ENCODE results near the gene CRKL. TPM values are rescaled to one million over a fixed set of nuclear protein-coding genes. Genes with fewer than 3 reads are reported as not detected.

The CRKL gene
- total and polyA plus RNA-seq, 2 of the 4 experiments (the other 2 are of a cell fraction), result 20.6 to 35.5 TPM

- Histone ChIP-seq H3K56ac (ENCODE audit: extremely low read depth, insufficient read depth, low read length) (no peak overlapping the region), H2BK120ac (ENCODE audit: low read depth, low read length) (no peak overlapping the region), H3K14ac (replicated peaks; ENCODE audit: low read depth, low read length) (no peak overlapping the region), H3K36me3 (ENCODE audit: control insufficient read depth, insufficient read depth, low read length) (peaks cover 23% of the 10 kb centered on the region), H2BK15ac (ENCODE audit: low read depth, low read length) (no peak overlapping the region), H4K20me1 (ENCODE audit: insufficient read depth, low read length) (peaks cover 95% of the 10 kb centered on the region), H2AK9ac (replicated peaks; ENCODE audit: low read depth, low read length, poor library complexity) (no peak overlapping the region), H3K4me2 (ENCODE audit: low read depth, low read length) (no peak overlapping the region), H2AK5ac (ENCODE audit: low read depth, low read length) (no peak overlapping the region), H3K9me1 (ENCODE audit: insufficient read depth, low read length) (peaks cover 17% of the 10 kb centered on the region), H3K18ac (ENCODE audit: low read depth, low read length) (no peak overlapping the region), H3K9me3 (ENCODE audit: control insufficient read depth, insufficient read depth, low read length) (no peaks in the 10 kb centered on the region), H4K91ac (ENCODE audit: insufficient read depth, low read depth, low read length) (no peak overlapping the region), H3K27me3 (ENCODE audit: control insufficient read depth, insufficient read depth, low read length) (no peaks in the 10 kb centered on the region), H2BK20ac (ENCODE audit: low read depth, low read length) (no peak overlapping the region), H2BK5ac (ENCODE audit: low read depth, low read length, poor library complexity, severe bottlenecking) (no peak overlapping the region), H4K5ac (ENCODE audit: low read depth, low read length) (no peak overlapping the region), H3K23ac (ENCODE audit: low read depth, low read length) (no peak overlapping the region), H3K79me1 (ENCODE audit: low read depth in 1 of 2, low read length in 2 of 2) (peaks cover 8 to 72% of the 10 kb centered on the region in 2 experiments), H2AFZ (replicated peaks; ENCODE audit: low read length, poor library complexity) (no peak overlapping the region), H3K4ac (ENCODE audit: low read depth, low read length) (no peak overlapping the region), H3K4me1 (ENCODE audit: control insufficient read depth, insufficient read depth, low read length) (peaks cover 8% of the 10 kb centered on the region), H3K9ac (ENCODE audit: low read depth, low read length) (no peak overlapping the region), H3K4me3 (ENCODE audit: insufficient read depth, low read depth, low read length) (no peak overlapping the region), H4K8ac (ENCODE audit: low read depth in 2 of 2, low read length in 2 of 2) (no peak overlapping the region), H3K27ac (ENCODE audit: insufficient read depth, low read length) (no peak overlapping the region)
- DNase-seq (no peak), ATAC-seq (ENCODE audit: low read depth) (no peak)
- no CpG with 5 or more reads among the region's 3 CpGs for WGBS, 2 experiments (ENCODE audit: extremely low coverage in 2 of 2, insufficient read length in 1 of 2)
- TF ChIP-seq NFE2L2 (IDR thresholded peaks at IDR 0.05; ENCODE audit: low read depth, low read length) (no peak), RCOR1 (IDR thresholded peaks at IDR 0.05; ENCODE audit: insufficient replicate concordance, low read length) (no peak), CEBPB (IDR thresholded peaks at IDR 0.05; ENCODE audit: low read depth, low read length) (no peak), POLR2A (IDR thresholded peaks at IDR 0.05; ENCODE audit: low read depth, low read length) (no peak), MXI1 (IDR thresholded peaks at IDR 0.05; ENCODE audit: borderline replicate concordance, low read depth, low read length) (no peak), FOS (IDR thresholded peaks at IDR 0.05; ENCODE audit: low read depth, low read length) (no peak), USF2 (IDR thresholded peaks at IDR 0.05; ENCODE audit: low read depth, low read length) (no peak), CHD1 (IDR thresholded peaks at IDR 0.05; ENCODE audit: low read depth, low read length) (no peak), RFX5 (IDR thresholded peaks at IDR 0.05; ENCODE audit: low read depth, low read length) (no peak), ELK1 (IDR thresholded peaks at IDR 0.05; ENCODE audit: borderline replicate concordance, low read depth, low read length) (no peak), RAD21 (IDR thresholded peaks at IDR 0.05; ENCODE audit: low read length) (no peak), MAZ (IDR thresholded peaks at IDR 0.05; ENCODE audit: borderline replicate concordance, low read depth, low read length) (no peak), MAFK (IDR thresholded peaks at IDR 0.05; ENCODE audit: low read depth, low read length) (no peak)
- BruUV-seq (replicated peaks), result no TSS peak
- POLR2A ChIA-PET (ENCODE audit: unreplicated experiment), result no interaction called here
- dilution Hi-C loops (cut with HindIII; ENCODE audit: low sequenced_read_pairs, unreplicated experiment), result no loop called here
- intact Hi-C loops (cut with micrococcal nuclease), result no loop called here
- in situ Hi-C loops (cut with MboI; ENCODE audit: low sequenced_read_pairs), result no loop called here
- CTCF ChIA-PET, result no interaction called here
Measured at GRCh38 chr22:20940186-20940651, 23.0 kb downstream of the CRKL start.

Data from IMR-90 (cell line).